GM12878 (cell line): ENCODE data around the gene ELN. TPM values are rescaled to one million over a fixed set of nuclear protein-coding genes. Genes with fewer than 3 reads are reported as not detected.

Source experiments
- ATAC-seq: fragments of 200-7000 bp; cut with Tn5 transposase; 3 replicates; pipeline ENCODE4 v1.9.1; 2020; ENCODE audit warnings: mild to moderate bottlenecking, moderate library complexity
- BruUV-seq: library from RNA; stranded (reverse); fragments of 400-500 nt; replicated peaks from 2 replicates; lab custom pipeline; 2021; lab: Mats Ljungman, UMichigan
- CTCF ChIA-PET: fragments of 300-600 bp; sonication (Branson Sonifier 250); formaldehyde crosslinking; extraction: SDS; loops from one replicate; lab custom pipeline; 2021; ENCODE audit warnings: inconsistent platforms; lab: Yijun Ruan, JAX
- POLR2A ChIA-PET: fragments of 350-600 bp; formaldehyde crosslinking; extraction: SDS; loops from one replicate; lab custom pipeline; 2021; ENCODE audit warnings: inconsistent platforms; lab: Charles Lee
- RAD21 ChIA-PET: fragments of 300-600 bp; sonication (Branson Sonifier 250); formaldehyde crosslinking; loops from one replicate; lab custom pipeline; 2023; ENCODE audit warnings: antibody characterized with exemption; ENCODE audit not compliant: unreplicated experiment; lab: Charles Lee
- SMC1A ChIA-PET: fragments of 300-600 bp; sonication (Branson Sonifier 250); formaldehyde crosslinking; loops from one replicate; lab custom pipeline; 2023; ENCODE audit not compliant: unreplicated experiment, uncharacterized antibody; lab: Charles Lee
- DNase-seq: peaks from one replicate; pipeline ENCODE4 v3.0.0-alpha.2; 2011; ENCODE audit warnings: low read depth, low spot score
- FAIRE-seq: peaks from 3 replicates; lab custom pipeline; 2011; peaks lifted over from hg19 to GRCh38; lab: Jason Lieb, UNC
- H2AFZ ChIP-seq: 2 replicates; pipeline ENCODE4 v1.6.0; 2011; ENCODE audit warnings: low read depth, low read length, control low read depth; ENCODE audit not compliant: control insufficient read depth
- H3K27ac ChIP-seq: 2 replicates; pipeline ENCODE4 v1.5.1; 2011; ENCODE audit warnings: control low read depth; ENCODE audit not compliant: control insufficient read depth, insufficient read depth
- H3K27me3 ChIP-seq, 2 experiments: replicated peaks in 1 of 2; 2 replicates each; pipeline versions ENCODE4 v1.6.0 to v1.6.1; 2011; ENCODE audit warnings: low read length in 1 of 2; ENCODE audit not compliant: control insufficient read depth in 2 of 2, insufficient read depth in 2 of 2
- H3K36me3 ChIP-seq, 2 experiments: 2 replicates each; pipeline ENCODE4 v1.5.1; 2011; ENCODE audit warnings: low read length in 1 of 2; ENCODE audit not compliant: control insufficient read depth in 2 of 2, insufficient read depth in 2 of 2
- H3K4me1 ChIP-seq: 2 replicates; pipeline ENCODE4 v1.6.1; 2011; ENCODE audit warnings: mild to moderate bottlenecking, low read length, moderate library complexity, mixed read lengths; ENCODE audit not compliant: control insufficient read depth, insufficient read depth
- H3K4me2 ChIP-seq: 2 replicates; pipeline ENCODE4 v1.6.0; 2011; ENCODE audit warnings: control low read depth; ENCODE audit not compliant: control insufficient read depth, insufficient read depth
- H3K4me3 ChIP-seq: fragments of 200-600 bp; sonication (generic); 2 replicates; pipeline ENCODE4 v1.5.1; 2016
- H3K79me2 ChIP-seq: 2 replicates; pipeline ENCODE4 v1.6.0; 2011; ENCODE audit warnings: low read length; ENCODE audit not compliant: control insufficient read depth, insufficient read depth
- H3K9ac ChIP-seq: 2 replicates; pipeline ENCODE4 v1.8.0; 2011; ENCODE audit warnings: low read length, control low read depth, mixed read lengths; ENCODE audit not compliant: control insufficient read depth, insufficient read depth
- H3K9me3 ChIP-seq: replicated peaks from 3 replicates; pipeline ENCODE4 v1.5.1; 2011; ENCODE audit warnings: mild to moderate bottlenecking, low read length; ENCODE audit not compliant: control insufficient read depth, insufficient read depth
- H4K20me1 ChIP-seq: 2 replicates; pipeline ENCODE4 v1.6.0; 2011; ENCODE audit not compliant: control insufficient read depth, insufficient read depth
- CBX3 ChIP-seq: fragments of 200-600 bp; sonication (generic); IDR thresholded peaks from 2 replicates; pipeline ENCODE4 v1.6.1; 2016; ENCODE audit warnings: low read depth, borderline replicate concordance
- CREM ChIP-seq: IDR thresholded peaks from 2 replicates; pipeline ENCODE4 v1.6.1; 2014; ENCODE audit warnings: antibody characterized with exemption, low read depth
- ESRRA ChIP-seq: IDR thresholded peaks from 2 replicates; pipeline ENCODE4 v1.6.1; 2012; ENCODE audit warnings: mild to moderate bottlenecking, low read length, improper control_type of control experiment
- FOS ChIP-seq: IDR thresholded peaks from 3 replicates; pipeline ENCODE4 v1.6.1; 2011; ENCODE audit warnings: borderline replicate concordance; ENCODE audit not compliant: insufficient read length; ENCODE audit errors: extremely low read depth
- HDAC2 ChIP-seq: fragments of 200-600 bp; sonication (generic); IDR thresholded peaks from 2 replicates; pipeline ENCODE4 v1.6.1; 2017
- JUND ChIP-seq: IDR thresholded peaks from 2 replicates; pipeline ENCODE4 v1.6.1; 2012; ENCODE audit warnings: low read depth, mild to moderate bottlenecking, low read length, improper control_type of control experiment, moderate library complexity
- NR2C1 ChIP-seq: fragments of 450-650 bp; IDR thresholded peaks from 2 replicates; pipeline ENCODE4 v1.6.1; 2017; ENCODE audit warnings: antibody characterized with exemption, mild to moderate bottlenecking, moderate library complexity
- PRDM15 ChIP-seq: fragments of 450-650 bp; formaldehyde crosslinking; IDR thresholded peaks from 2 replicates; pipeline ENCODE4 v1.4.0; 2020; ENCODE audit warnings: mild to moderate bottlenecking, moderate library complexity
- SMAD5 ChIP-seq: IDR thresholded peaks from 2 replicates; pipeline ENCODE4 v1.6.1; 2016; ENCODE audit warnings: antibody characterized with exemption, low read depth
- TCF3 ChIP-seq: IDR thresholded peaks from 2 replicates; pipeline ENCODE4 v1.6.1; 2012; ENCODE audit warnings: low read depth, mild to moderate bottlenecking, low read length, borderline replicate concordance; ENCODE audit not compliant: insufficient read depth
- WRNIP1 ChIP-seq: IDR thresholded peaks from 2 replicates; pipeline ENCODE4 v1.6.1; 2011; ENCODE audit warnings: low read depth, low read length, improper control_type of control experiment, borderline replicate concordance
- YBX1 ChIP-seq: fragments of 450-650 bp; IDR thresholded peaks from 2 replicates; pipeline ENCODE4 v1.6.1; 2016; ENCODE audit warnings: antibody characterized with exemption
- WGBS: methylation state at CpG from one replicate; pipeline ENCODE4 v1.1.6; 2016; ENCODE audit warnings: low lambda C conversion rate; ENCODE audit not compliant: insufficient replicate concordance, insufficient coverage; ENCODE audit errors: missing lambda C conversion rate; 5-methylcytosine and 5-hydroxymethylcytosine counted together
- in situ Hi-C: fragments of 300-500 bp; cut with MboI; formaldehyde crosslinking; loops from 9 replicates; pipeline ENCODE4 v1.14.3; 2018; ENCODE audit warnings: mixed read lengths
- intact Hi-C: fragments of 100-400 bp; cut with micrococcal nuclease; formaldehyde crosslinking; loops from one replicate; pipeline ENCODE4 v1.14.2; 2022; ENCODE audit not compliant: unreplicated experiment
- polyA plus RNA-seq, 11 experiments: library from polyadenylated mRNA; depleted of rRNA in 4 of 11; unstranded in 6 of 11; stranded (reverse) in 5 of 11; fragments of >200 nt; fragmentation: Nextera tagmentation in 4 of 11; fragmentation: Illumina TruSeq in 1 of 11; extraction: Ambion mirVana in 4 of 11; extraction: Trizol in 1 of 11; gene quantifications; 1 replicate in 1 of 11; 2 replicates in 10 of 11; pipeline versions ENCODE4 v1.2.1 to v1.2.3, GENCODE V29; 2011 to 2016; ENCODE audit warnings: inconsistent platforms in 2 of 11, missing spikeins in 2 of 11, low read depth in 1 of 11
- total RNA-seq, 4 experiments: library from RNA; depleted of rRNA in 3 of 4; stranded (reverse); fragments of >200 nt in 3 of 4; fragmentation: Illumina TruSeq in 1 of 4; extraction: Trizol in 1 of 4; gene quantifications; 2 replicates each; pipeline versions ENCODE4 v1.2.1 to v1.2.3, GENCODE V29; 2013 to 2021
- TF ChIP-seq, protein P1 (sequence below): fragments of 450-650 bp; IDR thresholded peaks from 2 replicates; pipeline ENCODE4 v1.6.1; 2017; ENCODE audit warnings: mild to moderate bottlenecking, moderate library complexity
- TF ChIP-seq, protein P2 (sequence below): fragments of 450-650 bp; IDR thresholded peaks from 2 replicates; pipeline ENCODE4 v1.6.1; 2014; ENCODE audit warnings: mild to moderate bottlenecking

ELN gene
- total and polyA plus RNA-seq, 10 of the 15 experiments (the other 5 are each of a cell fraction or from before 2014, with no cell fraction given) = 0.08 to 0.27 (median 0.23) TPM; not detected in 7

GRCh38 chr7:74028321-74028838, 407 bp downstream of the ELN start:
- H3K27me3 ChIP-seq = peaks cover 11 to 12% of the 10 kb centered on the region in 2 experiments; a peak in 3 of 4 replicates
- intact Hi-C loops = loop anchor here (5.0 kb wide), 1 partner anchor 216 kb away; no protein-coding TSS in a partner anchor
- BruUV-seq = no TSS peak
- H3K4me3 ChIP-seq = no peak overlapping the region
- no peaks in the 10 kb centered on the region for H3K4me1 ChIP-seq
- H3K9me3 ChIP-seq = no peaks in the 10 kb centered on the region
- no peak overlapping the region for H3K27ac ChIP-seq
- 12% methylated on average over 12 of the region's 13 CpGs for WGBS
- H3K36me3 ChIP-seq = no peaks in the 10 kb centered on the region
- H4K20me1 ChIP-seq = no peaks in the 10 kb centered on the region
- ATAC-seq = no peak
- ChIA-PET RAD21 (no interaction called here), CTCF (no interaction called here), POLR2A (no interaction called here), SMC1A (no interaction called here)
- FAIRE-seq = no peak
- no peak for DNase-seq
- TF ChIP-seq FOS (no peak), PRDM15 (no peak), CBX3 (no peak), HDAC2 (no peak), ESRRA (no peak), JUND (no peak), NR2C1 (no peak), YBX1 (no peak), CREM (no peak), TCF3 (no peak), SMAD5 (no peak), WRNIP1 (no peak)
- TF ChIP-seq, protein P1, sequence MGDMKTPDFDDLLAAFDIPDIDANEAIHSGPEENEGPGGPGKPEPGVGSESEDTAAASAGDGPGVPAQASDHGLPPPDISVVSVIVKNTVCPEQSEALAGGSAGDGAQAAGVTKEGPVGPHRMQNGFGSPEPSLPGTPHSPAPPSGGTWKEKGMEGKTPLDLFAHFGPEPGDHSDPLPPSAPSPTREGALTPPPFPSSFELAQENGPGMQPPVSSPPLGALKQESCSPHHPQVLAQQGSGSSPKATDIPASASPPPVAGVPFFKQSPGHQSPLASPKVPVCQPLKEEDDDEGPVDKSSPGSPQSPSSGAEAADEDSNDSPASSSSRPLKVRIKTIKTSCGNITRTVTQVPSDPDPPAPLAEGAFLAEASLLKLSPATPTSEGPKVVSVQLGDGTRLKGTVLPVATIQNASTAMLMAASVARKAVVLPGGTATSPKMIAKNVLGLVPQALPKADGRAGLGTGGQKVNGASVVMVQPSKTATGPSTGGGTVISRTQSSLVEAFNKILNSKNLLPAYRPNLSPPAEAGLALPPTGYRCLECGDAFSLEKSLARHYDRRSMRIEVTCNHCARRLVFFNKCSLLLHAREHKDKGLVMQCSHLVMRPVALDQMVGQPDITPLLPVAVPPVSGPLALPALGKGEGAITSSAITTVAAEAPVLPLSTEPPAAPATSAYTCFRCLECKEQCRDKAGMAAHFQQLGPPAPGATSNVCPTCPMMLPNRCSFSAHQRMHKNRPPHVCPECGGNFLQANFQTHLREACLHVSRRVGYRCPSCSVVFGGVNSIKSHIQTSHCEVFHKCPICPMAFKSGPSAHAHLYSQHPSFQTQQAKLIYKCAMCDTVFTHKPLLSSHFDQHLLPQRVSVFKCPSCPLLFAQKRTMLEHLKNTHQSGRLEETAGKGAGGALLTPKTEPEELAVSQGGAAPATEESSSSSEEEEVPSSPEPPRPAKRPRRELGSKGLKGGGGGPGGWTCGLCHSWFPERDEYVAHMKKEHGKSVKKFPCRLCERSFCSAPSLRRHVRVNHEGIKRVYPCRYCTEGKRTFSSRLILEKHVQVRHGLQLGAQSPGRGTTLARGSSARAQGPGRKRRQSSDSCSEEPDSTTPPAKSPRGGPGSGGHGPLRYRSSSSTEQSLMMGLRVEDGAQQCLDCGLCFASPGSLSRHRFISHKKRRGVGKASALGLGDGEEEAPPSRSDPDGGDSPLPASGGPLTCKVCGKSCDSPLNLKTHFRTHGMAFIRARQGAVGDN = no peak
- TF ChIP-seq, protein P2, sequence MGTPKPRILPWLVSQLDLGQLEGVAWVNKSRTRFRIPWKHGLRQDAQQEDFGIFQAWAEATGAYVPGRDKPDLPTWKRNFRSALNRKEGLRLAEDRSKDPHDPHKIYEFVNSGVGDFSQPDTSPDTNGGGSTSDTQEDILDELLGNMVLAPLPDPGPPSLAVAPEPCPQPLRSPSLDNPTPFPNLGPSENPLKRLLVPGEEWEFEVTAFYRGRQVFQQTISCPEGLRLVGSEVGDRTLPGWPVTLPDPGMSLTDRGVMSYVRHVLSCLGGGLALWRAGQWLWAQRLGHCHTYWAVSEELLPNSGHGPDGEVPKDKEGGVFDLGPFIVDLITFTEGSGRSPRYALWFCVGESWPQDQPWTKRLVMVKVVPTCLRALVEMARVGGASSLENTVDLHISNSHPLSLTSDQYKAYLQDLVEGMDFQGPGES = no peak
- no peak overlapping the region for H3K9ac ChIP-seq
- in situ Hi-C loops = no loop called here
- H2AFZ ChIP-seq = no peak overlapping the region
- no peaks in the 10 kb centered on the region for H3K79me2 ChIP-seq
- H3K4me2 ChIP-seq = no peak overlapping the region
